NCI-H1436 (cell line): ENCODE measurements around the gene IFIH1.

Source experiments
- DNase-seq: peaks from one replicate; lab custom pipeline; 2025; lab: John Stamatoyannopoulos, UW

The IFIH1 gene

GRCh38 chr2:162308747-162309503 is 9.6 kb downstream of the IFIH1 start:
- DNase-seq: no peak

GRCh38 chr2:162305901-162306300 is 12.6 kb downstream of the IFIH1 start:
- no peak for DNase-seq

DNA sequence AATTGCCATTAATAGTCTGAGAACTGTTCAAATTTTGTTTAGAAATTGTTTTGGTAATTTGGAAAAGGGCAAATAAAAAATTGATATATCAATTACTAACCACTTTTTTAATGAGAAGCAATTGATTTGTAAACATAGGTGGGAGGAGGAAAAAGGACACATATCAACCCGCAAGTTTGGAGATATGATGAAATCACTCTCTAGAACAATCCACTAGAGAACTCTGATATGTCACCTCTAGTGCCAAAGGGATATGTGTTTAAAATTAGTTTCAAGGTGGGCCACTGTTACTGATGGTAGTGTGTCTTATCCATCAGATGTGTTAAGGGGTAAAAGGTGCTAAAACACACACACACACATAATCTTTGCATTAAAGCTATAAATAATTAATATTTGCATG is 16.6 kb downstream of the IFIH1 start:
- DNase-seq: no peak

DNA sequence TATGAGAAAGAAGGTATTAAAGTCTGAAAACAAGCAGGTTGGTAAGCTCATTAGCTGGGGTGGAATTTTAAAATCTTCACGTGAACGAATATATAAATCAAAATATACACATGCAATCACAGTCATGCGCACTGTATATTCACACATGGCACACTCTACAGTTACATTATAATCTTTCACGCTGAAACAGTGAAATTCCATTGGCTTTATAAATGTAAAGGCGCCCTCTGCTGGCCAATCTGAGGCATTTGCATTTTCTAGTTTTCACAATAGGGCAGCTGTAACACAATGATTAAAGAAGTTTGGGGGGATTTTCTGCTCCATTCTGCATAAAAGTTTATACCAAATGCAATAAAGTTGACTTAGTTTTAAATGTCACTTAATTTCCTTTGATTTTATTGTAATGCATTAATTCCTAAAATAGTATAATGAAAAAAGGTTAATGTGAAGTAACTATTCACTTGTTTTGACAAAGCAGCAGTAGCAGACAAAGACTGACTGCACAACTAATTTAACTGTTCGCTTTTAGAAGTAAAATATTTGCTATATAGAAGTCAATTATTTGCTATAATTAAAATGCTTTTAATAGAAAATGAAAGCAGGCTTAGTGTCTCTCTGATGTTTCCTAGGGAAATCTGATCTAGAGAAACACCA is 17.2 kb downstream of the IFIH1 start:
- DNase-seq: peak; percentile 45

DNA sequence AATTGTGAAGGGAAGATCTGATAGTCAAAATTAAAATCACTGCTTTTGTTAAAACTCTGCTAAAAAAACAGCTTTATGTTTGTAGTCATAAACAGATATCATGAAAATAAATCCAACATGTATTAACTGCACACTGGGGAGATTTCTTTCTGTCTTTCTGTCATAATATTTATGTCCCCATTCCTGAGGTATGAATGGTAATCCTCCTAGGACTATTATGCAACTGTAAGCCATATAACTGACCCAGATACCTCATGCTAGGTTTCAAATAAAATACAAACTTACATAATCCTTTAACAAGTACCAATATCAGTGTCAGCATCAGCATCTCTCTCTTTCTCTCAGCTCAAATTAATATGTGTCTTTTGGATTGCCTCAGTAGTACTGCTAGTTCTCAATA is 18.2 kb downstream of the IFIH1 start:
- DNase-seq: no peak

DNA sequence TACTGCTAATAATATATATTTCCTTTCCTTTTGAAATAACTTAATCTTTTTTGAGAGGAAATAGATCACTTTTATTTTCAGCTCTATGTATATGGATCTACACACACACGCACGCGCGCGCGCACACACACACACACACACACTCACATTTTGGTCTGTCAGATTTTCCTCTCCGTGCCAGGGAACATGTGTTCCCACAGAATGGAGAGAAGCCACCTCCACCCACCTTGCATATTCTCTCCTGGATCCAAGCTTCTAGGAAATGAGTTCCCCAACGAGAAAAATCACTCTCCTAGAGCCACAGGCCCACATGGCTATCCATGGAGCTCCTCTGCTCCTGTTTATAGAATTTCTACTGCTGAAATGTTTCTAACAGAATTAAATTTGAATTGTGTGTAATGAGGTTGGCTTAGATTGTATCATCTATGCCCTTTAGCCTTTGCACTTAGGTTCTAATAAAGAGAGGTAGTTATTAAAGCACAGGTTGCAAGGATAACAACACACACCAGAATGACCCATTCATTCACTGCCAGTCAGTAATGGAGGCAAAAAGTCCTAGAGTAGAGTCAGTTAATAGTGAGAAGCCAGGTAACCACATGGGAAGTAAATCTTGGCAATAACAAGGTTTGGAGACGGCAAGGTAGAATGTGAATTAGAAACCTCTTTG is 19.7 kb downstream of the IFIH1 start:
- DNase-seq: no peak

DNA sequence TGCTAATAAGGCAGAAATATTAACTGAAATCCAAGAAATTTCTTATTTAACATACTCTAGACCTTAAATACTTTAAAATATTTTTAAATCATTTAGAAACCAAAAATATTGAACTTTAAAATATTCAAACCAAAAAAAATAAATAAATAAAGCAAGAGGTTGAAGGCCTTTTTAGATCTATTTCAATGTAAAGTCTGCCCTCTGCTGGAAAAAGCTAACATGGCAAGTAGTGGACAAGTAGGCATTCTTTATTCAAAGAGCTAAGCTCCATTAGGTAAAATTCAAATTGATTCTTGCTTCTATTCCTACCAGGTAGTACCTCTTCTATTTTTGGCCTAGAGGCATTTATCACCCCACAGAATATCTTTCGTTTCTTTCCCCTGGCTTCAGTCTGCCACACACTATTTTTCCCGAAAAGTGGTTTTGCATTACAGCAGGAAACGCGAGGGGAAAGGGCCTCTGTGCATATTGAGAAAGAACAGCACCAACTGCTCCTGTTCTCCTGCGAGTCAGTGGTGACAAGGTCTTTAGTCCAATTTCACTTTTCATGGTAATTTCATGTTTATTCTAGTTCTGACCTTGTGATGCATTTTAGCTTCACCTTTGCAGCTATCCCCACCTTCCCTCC is 20.4 kb downstream of the IFIH1 start:
- DNase-seq: peak; percentile 71

GRCh38 chr2:162295009-162295408 is 23.5 kb downstream of the IFIH1 start:
- DNase-seq: no peak

DNA sequence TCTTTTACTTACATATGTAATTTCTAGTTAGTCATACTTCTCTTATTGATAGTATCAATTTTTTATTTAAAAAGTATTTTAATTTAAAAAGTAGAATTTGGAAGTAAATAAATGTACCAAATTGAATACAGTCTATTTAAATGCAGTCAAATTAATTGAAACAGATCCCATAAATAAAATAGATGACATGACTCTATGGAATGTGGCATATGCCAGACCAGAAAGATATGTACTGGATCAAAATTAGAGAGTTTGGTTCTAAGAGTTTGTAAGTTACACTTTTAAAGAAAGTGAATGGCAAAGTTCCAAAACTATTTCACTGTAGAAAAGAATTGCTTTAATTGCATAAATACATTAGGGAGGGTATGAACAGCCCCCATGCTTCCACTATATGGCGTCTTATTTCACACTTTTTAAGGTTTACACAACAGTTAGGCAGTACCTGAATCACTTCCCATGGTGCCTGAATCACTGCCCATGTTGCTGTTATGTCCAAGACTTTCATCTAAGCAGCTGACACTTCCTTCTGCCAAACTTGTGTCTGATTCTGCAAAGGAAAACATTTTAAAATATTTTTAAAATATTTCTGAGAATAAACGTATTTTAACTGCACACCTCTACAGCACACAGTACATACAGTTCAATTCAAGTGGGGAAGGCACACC is 25.2 kb downstream of the IFIH1 start:
- DNase-seq: no peak

GRCh38 chr2:162291748-162292147 is 26.7 kb downstream of the IFIH1 start:
- no peak for DNase-seq

DNA sequence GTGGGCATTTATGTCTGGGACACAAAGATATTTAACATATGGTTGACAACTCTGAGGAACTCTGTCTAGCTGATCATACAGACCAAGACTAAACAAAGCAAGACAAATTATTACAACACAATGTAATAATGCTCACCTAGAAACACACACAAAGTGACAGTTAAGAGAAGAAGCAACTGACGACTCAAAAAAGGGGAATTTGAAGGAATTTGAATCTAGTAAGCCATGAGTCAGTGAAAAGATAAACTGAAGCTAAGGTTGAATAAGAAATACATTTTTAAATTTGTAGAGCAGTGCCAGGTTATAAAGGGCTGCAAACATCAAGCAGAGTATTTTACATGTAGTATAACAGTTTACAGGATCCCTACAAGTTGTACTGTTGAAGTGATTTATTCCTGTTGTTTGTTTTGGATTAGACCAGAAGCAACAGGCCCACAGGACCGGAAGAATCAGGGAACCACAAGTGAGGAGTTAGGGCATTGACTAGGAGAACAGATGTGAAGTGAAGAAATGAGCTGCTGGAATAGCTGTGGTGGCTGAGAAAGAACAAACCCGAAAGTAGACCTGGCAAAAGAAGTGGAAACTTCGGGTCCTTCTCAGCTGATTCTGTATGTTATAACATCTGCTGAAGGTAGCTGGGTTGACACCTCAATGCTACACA is 35.6 kb downstream of the IFIH1 start:
- no peak for DNase-seq

- no peak for DNase-seq
Measured at GRCh38 chr2:162280654-162281053, 37.8 kb downstream of the IFIH1 start.

DNA sequence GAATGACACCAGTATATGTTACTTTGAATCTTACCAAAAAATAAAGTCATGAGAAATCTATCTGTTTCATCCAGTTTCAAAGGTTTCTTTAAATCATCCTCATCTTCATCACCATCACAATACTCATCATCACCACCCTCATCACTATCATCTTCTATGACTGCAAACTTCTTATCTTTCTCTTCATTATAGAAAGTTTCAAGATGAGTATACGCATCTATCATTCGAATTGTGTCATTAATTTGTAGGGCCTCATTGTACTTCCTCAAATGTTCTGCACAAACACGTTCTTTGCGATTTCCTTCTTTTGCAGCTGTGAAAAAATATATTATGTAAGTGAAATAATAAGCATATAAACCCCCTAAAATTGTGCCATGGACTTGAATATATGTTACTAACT is 41.1 kb downstream of the IFIH1 start:
- no peak for DNase-seq

- no peak for DNase-seq
Measured at GRCh38 chr2:162267996-162268395, 50.5 kb downstream of the IFIH1 start.

- DNase-seq: no peak
Measured at GRCh38 chr2:162267496-162267895, 51.0 kb downstream of the IFIH1 start.

DNA sequence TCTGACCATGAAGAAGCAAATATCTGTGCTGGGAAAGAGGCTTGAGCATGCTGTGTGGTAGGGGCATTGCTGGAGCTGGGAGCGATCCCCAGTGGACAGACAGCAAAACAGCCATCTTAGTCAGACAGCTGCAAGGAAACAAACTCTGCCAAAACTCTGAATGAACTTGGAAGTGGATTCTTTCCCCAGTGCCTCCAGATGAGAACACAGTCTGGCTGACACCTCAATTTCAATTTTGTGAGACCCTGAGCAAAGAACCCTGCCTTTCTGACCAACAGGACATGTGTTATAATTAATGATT is 52.1 kb downstream of the IFIH1 start:
- DNase-seq: no peak

- no peak for DNase-seq
Measured at GRCh38 chr2:162265666-162266459, 52.6 kb downstream of the IFIH1 start.

GRCh38 chr2:162261032-162261945 is 57.2 kb downstream of the IFIH1 start:
- no peak for DNase-seq

GRCh38 chr2:162258686-162259085 is 59.8 kb downstream of the IFIH1 start:
- DNase-seq: no peak

GRCh38 chr2:162258169-162258568 is 60.3 kb downstream of the IFIH1 start:
- no peak for DNase-seq
